Measurements from ENCODE around the gene IRF4.

DNA sequence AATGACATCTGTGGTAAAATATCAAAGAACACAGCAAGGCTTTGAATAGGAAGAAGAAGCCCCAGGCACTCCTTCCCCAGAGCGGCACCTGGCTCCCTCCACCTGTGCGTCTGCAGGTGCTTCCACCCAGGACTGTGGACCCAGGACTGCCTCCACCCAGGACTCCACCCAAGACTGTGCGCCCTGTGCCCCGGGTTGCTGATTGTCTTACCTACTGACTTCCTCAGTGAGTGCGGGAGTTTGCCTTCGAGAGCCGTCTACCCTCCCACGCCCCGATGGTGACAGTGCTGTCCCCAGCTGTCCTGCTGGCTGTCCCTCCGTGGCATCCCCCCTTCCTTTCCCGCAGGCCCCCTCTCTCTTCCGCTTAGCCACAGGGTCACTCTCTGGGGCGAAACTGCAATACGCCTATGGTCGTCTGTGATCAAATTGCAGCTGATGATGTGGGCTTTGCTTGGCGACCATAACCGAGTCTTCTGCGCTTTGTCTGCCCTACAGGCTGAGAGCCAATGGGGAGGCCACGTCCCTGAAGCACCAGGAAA lies 52.1 kb downstream of the IRF4 start:
- TF ChIP-seq GATA1 (IDR thresholded peaks at IDR 0.05; ENCODE audit: low read depth, low read length): no peak
- TF ChIP-seq POLR2A (IDR thresholded peaks at IDR 0.05; ENCODE audit: low read length): no peak
